ENCODE results near the gene PRSS56.

Gene PRSS56

GRCh38 chr2:232519581-232520438 is at the start of gene PRSS56:
TSS of gene PRSS56 (plus strand) at chr2:232520388. CDS start at chr2:232520599, 211 bp downstream.
- DNase-seq (ENCODE audit: low read depth), result no peak

- no peak for DNase-seq (ENCODE audit: low read depth)
Measured at GRCh38 chr2:232473467-232473890, 46.7 kb upstream of the PRSS56 start.

GRCh38 chr2:232476045-232476444 is 44.1 kb upstream of the PRSS56 start:
- DNase-seq (ENCODE audit: low read depth), result no peak

- no peak for DNase-seq (ENCODE audit: low read depth)
Measured at GRCh38 chr2:232476791-232477190, 43.4 kb upstream of the PRSS56 start.

GRCh38 chr2:232477751-232478510 is 42.3 kb upstream of the PRSS56 start:
- DNase-seq (ENCODE audit: low read depth), result no peak

GRCh38 chr2:232478571-232479340 is 41.4 kb upstream of the PRSS56 start:
- DNase-seq (ENCODE audit: low read depth), result no peak

GRCh38 chr2:232479341-232480200 is 40.6 kb upstream of the PRSS56 start:
- DNase-seq (ENCODE audit: low read depth), result no peak

- DNase-seq (ENCODE audit: low read depth), result no peak
Measured at GRCh38 chr2:232480201-232481190, 39.7 kb upstream of the PRSS56 start.

- no peak for DNase-seq (ENCODE audit: low read depth)
Measured at GRCh38 chr2:232481322-232482140, 38.7 kb upstream of the PRSS56 start.

GRCh38 chr2:232482301-232483238 is 37.6 kb upstream of the PRSS56 start:
- no peak for DNase-seq (ENCODE audit: low read depth)

GRCh38 chr2:232483311-232483922 is 36.8 kb upstream of the PRSS56 start:
- DNase-seq (ENCODE audit: low read depth), result no peak

GRCh38 chr2:232483923-232484627 is 36.1 kb upstream of the PRSS56 start:
- no peak for DNase-seq (ENCODE audit: low read depth)

GRCh38 chr2:232484628-232485347 is 35.4 kb upstream of the PRSS56 start:
- DNase-seq (ENCODE audit: low read depth), result no peak

GRCh38 chr2:232485348-232485756 is 34.8 kb upstream of the PRSS56 start:
- no peak for DNase-seq (ENCODE audit: low read depth)

- DNase-seq (ENCODE audit: low read depth), result no peak
Measured at GRCh38 chr2:232485757-232486557, 34.2 kb upstream of the PRSS56 start.
